K562 (cell line): Measurements from ENCODE around the gene SLC25A10. TPM values are rescaled to one million over a fixed set of nuclear protein-coding genes. Genes with fewer than 3 reads are reported as not detected.

Experiments used
- BHLHE40 ChIP-seq: IDR thresholded peaks from 2 replicates; pipeline ENCODE4 v1.6.1; 2011; ENCODE audit warnings: low read length, improper control_type of control experiment
- CBFA2T3 ChIP-seq: fragments of 450-650 bp; IDR thresholded peaks from 2 replicates; pipeline ENCODE4 v1.6.1; 2017
- ELF1 ChIP-seq: fragments of 200-800 bp; sonication (Bioruptor generic); IDR thresholded peaks from 2 replicates; pipeline ENCODE4 v1.6.1; 2016; ENCODE audit warnings: missing genetic modification characterization, missing compliant biosample characterization
- KLF1 ChIP-seq: fragments of 450-650 bp; IDR thresholded peaks from 2 replicates; pipeline ENCODE4 v1.6.1; 2016; ENCODE audit warnings: missing genetic modification characterization, missing compliant biosample characterization
- LARP7 ChIP-seq: fragments of 450-650 bp; IDR thresholded peaks from 2 replicates; pipeline ENCODE4 v1.6.1; 2016
- NFRKB ChIP-seq: fragments of 450-650 bp; IDR thresholded peaks from 2 replicates; pipeline ENCODE4 v1.6.1; 2016; ENCODE audit warnings: low read depth
- PHF21A ChIP-seq: fragments of 450-650 bp; IDR thresholded peaks from 2 replicates; pipeline ENCODE4 v1.6.1; 2017; ENCODE audit warnings: low read depth, borderline replicate concordance
- POLR2H ChIP-seq: IDR thresholded peaks from 2 replicates; pipeline ENCODE4 v1.6.1; 2016; ENCODE audit warnings: missing genetic modification characterization, low read depth, mild to moderate bottlenecking, control low read depth, missing compliant biosample characterization, moderate library complexity
- PRMT5 ChIP-seq: sonication (generic); formaldehyde crosslinking; IDR thresholded peaks from 2 replicates; pipeline ENCODE4 v1.5.0; 2020; ENCODE audit warnings: missing genetic modification reagents
- RAD51 ChIP-seq: fragments of 450-650 bp; IDR thresholded peaks from 2 replicates; pipeline ENCODE4 v1.7.1; 2016; ENCODE audit warnings: low read depth, mild to moderate bottlenecking, borderline replicate concordance
- SIRT6 ChIP-seq: IDR thresholded peaks from one replicate; pipeline ENCODE4 v1.6.1; 2012; ENCODE audit warnings: low read depth, mild to moderate bottlenecking, control low read depth, inconsistent platforms, low read length, moderate library complexity
- SP1 ChIP-seq: sonication (generic); formaldehyde crosslinking; IDR thresholded peaks from 2 replicates; pipeline ENCODE4 v1.8.1; 2022; ENCODE audit warnings: mild to moderate bottlenecking, missing genetic modification reagents
- SRF ChIP-seq, 2 experiments: fragments of 250-450, 450-650 bp in 1 of 2; sonication (Bioruptor Pico) in 1 of 2; sonication (generic) in 1 of 2; formaldehyde crosslinking; IDR thresholded peaks; 2 replicates each; pipeline versions ENCODE4 v1.5.0 to v1.5.1; 2020 to 2022; ENCODE audit warnings: mild to moderate bottlenecking in 1 of 2, missing genetic modification reagents in 1 of 2
- TRIM24 ChIP-seq, 2 experiments: fragments of 450-650 bp; IDR thresholded peaks; 2 replicates each; pipeline ENCODE4 v1.6.1; 2016
- ZNF695 ChIP-seq: fragments of 450-650 bp; formaldehyde crosslinking; IDR thresholded peaks from 2 replicates; pipeline ENCODE4 v1.4.0; 2020; ENCODE audit warnings: mild to moderate bottlenecking, moderate library complexity
- ZNF707 ChIP-seq: fragments of 250-450 bp; sonication (Bioruptor Pico); conservative IDR thresholded peaks from 2 replicates; pipeline ENCODE4 v1.8.0; 2022; ENCODE audit warnings: inconsistent platforms, mild to moderate bottlenecking, moderate library complexity
- ZNF766 ChIP-seq: fragments of 200-800 bp; sonication (Bioruptor generic); conservative IDR thresholded peaks from 2 replicates; pipeline ENCODE4 v1.6.1; 2016; ENCODE audit warnings: missing genetic modification characterization, missing compliant biosample characterization
- polyA plus RNA-seq, 8 experiments: library from polyadenylated mRNA; depleted of rRNA in 4 of 8; stranded (reverse) in 5 of 8; unstranded in 3 of 8; fragments of >200 nt; fragmentation: Nextera tagmentation in 2 of 8; fragmentation: Illumina TruSeq in 1 of 8; extraction: Ambion mirVana in 2 of 8; extraction: Trizol in 1 of 8; gene quantifications; 2 replicates each; pipeline versions ENCODE4 v1.2.1 to v1.2.3, GENCODE V29; 2011 to 2014; ENCODE audit warnings: inconsistent platforms in 1 of 8, missing spikeins in 1 of 8
- total RNA-seq, 7 experiments: library from RNA; depleted of rRNA in 6 of 7; stranded (reverse); fragments of >200 nt in 6 of 7; fragmentation: Illumina TruSeq in 2 of 7; extraction: Trizol in 2 of 7; gene quantifications; 2 replicates each; pipeline versions ENCODE4 v1.2.1 to v1.2.3, GENCODE V29; 2011 to 2021; ENCODE audit warnings: low replicate concordance in 1 of 7
- TF ChIP-seq, protein P1 (sequence below): fragments of 250-450 bp; sonication (Bioruptor Pico); IDR thresholded peaks from 2 replicates; pipeline ENCODE4 v1.4.0; 2020; ENCODE audit warnings: mild to moderate bottlenecking, moderate library complexity
- TF ChIP-seq, protein P2 (sequence below): fragments of 150-350 bp; IDR thresholded peaks from 2 replicates; pipeline ENCODE4 v1.6.1; 2014; ENCODE audit warnings: low read depth, mild to moderate bottlenecking, low read length, borderline replicate concordance
- TF ChIP-seq, protein P3 (sequence below): sonication (generic); formaldehyde crosslinking; IDR thresholded peaks from 2 replicates; pipeline ENCODE4 v1.8.1; 2023; ENCODE audit warnings: mild to moderate bottlenecking, missing genetic modification reagents
- TF ChIP-seq, protein P4 (sequence below): fragments of 450-650 bp; IDR thresholded peaks from 2 replicates; pipeline ENCODE4 v1.6.1; 2018; ENCODE audit warnings: mild to moderate bottlenecking, low read depth; ENCODE audit not compliant: partially characterized antibody

Gene SLC25A10
- total and polyA plus RNA-seq, 9 of the 15 experiments (the other 6 are each of a cell fraction or from before 2014, with no cell fraction given) = 0.10 to 85.6 (median 34.3) TPM

DNA sequence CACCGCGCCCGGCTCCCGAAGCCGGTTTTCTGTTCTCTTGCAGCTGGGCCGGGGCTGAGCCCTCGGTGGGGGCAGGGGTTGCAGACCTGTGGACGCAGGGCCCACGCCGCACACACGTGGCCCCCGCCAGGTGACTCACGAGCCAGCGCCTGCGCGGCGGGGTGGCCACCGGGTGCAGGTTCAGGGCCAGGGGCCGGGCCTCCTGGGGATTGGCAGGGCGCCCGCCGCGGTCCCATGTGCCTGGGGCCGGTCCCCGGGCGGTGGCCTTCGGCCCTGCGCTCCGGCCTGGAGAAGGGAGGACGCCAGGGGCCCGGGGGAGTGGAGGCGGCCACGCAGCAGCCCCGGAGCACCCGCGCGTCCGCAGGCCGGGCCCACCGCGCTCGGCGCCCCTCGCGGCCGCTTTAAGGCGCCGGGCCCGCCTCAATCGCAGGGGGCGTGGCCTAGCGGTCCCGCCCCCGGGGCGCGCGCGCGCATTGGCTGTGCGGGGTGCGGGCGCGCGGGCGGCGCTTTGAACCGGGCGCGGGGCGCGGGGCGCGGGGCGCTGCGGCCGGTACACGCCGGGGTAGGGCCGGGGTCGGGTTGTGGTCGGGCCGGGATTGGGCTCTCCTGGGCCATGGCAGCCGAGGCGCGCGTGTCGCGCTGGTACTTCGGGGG is at the start of gene SLC25A10 (continued):
- TF ChIP-seq, protein P1, sequence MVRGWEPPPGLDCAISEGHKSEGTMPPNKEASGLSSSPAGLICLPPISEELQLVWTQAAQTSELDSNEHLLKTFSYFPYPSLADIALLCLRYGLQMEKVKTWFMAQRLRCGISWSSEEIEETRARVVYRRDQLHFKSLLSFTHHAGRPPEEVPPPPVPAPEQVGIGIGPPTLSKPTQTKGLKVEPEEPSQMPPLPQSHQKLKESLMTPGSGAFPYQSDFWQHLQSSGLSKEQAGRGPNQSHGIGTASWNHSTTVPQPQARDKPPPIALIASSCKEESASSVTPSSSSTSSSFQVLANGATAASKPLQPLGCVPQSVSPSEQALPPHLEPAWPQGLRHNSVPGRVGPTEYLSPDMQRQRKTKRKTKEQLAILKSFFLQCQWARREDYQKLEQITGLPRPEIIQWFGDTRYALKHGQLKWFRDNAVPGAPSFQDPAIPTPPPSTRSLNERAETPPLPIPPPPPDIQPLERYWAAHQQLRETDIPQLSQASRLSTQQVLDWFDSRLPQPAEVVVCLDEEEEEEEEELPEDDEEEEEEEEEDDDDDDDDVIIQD = no peak
- TF ChIP-seq PRMT5 (CRISPR knock-in tag) (no peak), POLR2H (tag) (no peak), ZNF766 (CRISPR knock-in tag) (peak; percentile 66; the same call in 1 of the 2 replicates), KLF1 (tag) (no peak), ZNF707 (CRISPR knock-in tag) (no peak), CBFA2T3 (peak; percentile 34), ZNF695 (CRISPR knock-in tag) (no peak), NFRKB (no peak), RAD51 (no peak), BHLHE40 (peak; percentile 89), SP1 (peak; percentile 66; the same call in 1 of the 2 replicates), TRIM24 (IDR thresholded peaks at IDR 0.05) (no peak), ELF1 (no peak), SIRT6 (no peak), SRF (CRISPR knock-in tag; IDR thresholded peaks at IDR 0.05) (0 out of 4 replicates have a peak, but pooled peaks have one; percentile 19 to 30), LARP7 (no peak), PHF21A (no peak)
- TF ChIP-seq, protein P2, sequence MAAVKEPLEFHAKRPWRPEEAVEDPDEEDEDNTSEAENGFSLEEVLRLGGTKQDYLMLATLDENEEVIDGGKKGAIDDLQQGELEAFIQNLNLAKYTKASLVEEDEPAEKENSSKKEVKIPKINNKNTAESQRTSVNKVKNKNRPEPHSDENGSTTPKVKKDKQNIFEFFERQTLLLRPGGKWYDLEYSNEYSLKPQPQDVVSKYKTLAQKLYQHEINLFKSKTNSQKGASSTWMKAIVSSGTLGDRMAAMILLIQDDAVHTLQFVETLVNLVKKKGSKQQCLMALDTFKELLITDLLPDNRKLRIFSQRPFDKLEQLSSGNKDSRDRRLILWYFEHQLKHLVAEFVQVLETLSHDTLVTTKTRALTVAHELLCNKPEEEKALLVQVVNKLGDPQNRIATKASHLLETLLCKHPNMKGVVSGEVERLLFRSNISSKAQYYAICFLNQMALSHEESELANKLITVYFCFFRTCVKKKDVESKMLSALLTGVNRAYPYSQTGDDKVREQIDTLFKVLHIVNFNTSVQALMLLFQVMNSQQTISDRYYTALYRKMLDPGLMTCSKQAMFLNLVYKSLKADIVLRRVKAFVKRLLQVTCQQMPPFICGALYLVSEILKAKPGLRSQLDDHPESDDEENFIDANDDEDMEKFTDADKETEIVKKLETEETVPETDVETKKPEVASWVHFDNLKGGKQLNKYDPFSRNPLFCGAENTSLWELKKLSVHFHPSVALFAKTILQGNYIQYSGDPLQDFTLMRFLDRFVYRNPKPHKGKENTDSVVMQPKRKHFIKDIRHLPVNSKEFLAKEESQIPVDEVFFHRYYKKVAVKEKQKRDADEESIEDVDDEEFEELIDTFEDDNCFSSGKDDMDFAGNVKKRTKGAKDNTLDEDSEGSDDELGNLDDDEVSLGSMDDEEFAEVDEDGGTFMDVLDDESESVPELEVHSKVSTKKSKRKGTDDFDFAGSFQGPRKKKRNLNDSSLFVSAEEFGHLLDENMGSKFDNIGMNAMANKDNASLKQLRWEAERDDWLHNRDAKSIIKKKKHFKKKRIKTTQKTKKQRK = no peak
- TF ChIP-seq, protein P3, sequence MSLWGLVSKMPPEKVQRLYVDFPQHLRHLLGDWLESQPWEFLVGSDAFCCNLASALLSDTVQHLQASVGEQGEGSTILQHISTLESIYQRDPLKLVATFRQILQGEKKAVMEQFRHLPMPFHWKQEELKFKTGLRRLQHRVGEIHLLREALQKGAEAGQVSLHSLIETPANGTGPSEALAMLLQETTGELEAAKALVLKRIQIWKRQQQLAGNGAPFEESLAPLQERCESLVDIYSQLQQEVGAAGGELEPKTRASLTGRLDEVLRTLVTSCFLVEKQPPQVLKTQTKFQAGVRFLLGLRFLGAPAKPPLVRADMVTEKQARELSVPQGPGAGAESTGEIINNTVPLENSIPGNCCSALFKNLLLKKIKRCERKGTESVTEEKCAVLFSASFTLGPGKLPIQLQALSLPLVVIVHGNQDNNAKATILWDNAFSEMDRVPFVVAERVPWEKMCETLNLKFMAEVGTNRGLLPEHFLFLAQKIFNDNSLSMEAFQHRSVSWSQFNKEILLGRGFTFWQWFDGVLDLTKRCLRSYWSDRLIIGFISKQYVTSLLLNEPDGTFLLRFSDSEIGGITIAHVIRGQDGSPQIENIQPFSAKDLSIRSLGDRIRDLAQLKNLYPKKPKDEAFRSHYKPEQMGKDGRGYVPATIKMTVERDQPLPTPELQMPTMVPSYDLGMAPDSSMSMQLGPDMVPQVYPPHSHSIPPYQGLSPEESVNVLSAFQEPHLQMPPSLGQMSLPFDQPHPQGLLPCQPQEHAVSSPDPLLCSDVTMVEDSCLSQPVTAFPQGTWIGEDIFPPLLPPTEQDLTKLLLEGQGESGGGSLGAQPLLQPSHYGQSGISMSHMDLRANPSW (CRISPR knock-in tag) = no peak
- TF ChIP-seq, protein P4, sequence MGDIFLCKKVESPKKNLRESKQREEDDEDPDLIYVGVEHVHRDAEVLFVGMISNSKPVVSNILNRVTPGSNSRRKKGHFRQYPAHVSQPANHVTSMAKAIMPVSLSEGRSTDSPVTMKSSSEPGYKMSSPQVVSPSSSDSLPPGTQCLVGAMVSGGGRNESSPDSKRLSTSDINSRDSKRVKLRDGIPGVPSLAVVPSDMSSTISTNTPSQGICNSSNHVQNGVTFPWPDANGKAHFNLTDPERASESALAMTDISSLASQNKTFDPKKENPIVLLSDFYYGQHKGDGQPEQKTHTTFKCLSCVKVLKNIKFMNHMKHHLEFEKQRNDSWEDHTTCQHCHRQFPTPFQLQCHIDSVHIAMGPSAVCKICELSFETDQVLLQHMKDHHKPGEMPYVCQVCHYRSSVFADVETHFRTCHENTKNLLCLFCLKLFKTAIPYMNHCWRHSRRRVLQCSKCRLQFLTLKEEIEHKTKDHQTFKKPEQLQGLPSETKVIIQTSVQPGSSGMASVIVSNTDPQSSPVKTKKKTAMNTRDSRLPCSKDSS = no peak
